GM10248 (cell line): Measurements from ENCODE around the gene TTC23.

Experiments
- CTCF ChIA-PET: fragments of 300-600 bp; sonication (Branson Sonifier 250); formaldehyde crosslinking; extraction: SDS; loops from one replicate; lab custom pipeline; 2021; ENCODE audit warnings: antibody characterized with exemption; lab: Yijun Ruan, JAX
- POLR2A ChIA-PET: fragments of 350-650 bp; sonication (Branson Sonifier 250); formaldehyde crosslinking; extraction: SDS; loops from one replicate; lab custom pipeline; 2020; ENCODE audit warnings: antibody characterized with exemption; lab: Yijun Ruan, JAX
- DNase-seq: peaks from one replicate; pipeline ENCODE4 v3.0.0; 2012; ENCODE audit errors: extremely low spot score
- CTCF ChIP-seq: IDR thresholded peaks from 2 replicates; pipeline ENCODE4 v1.5.1; 2012; ENCODE audit warnings: mild to moderate bottlenecking, low read depth; ENCODE audit errors: extremely low read depth, missing control alignments, control extremely low read depth

TTC23 gene

GRCh38 chr15:99249270-99249841 is at the start of gene TTC23:
TSS of gene TTC23 (minus strand) at chr15:99249581. CDS start at chr15:99228712, 20,869 bp downstream.
- POLR2A ChIA-PET = no interaction called here
- no peak for TF ChIP-seq CTCF
- no peak for DNase-seq
- CTCF ChIA-PET = no interaction called here

GRCh38 chr15:99296386-99296785 is 47.0 kb upstream of the TTC23 start:
- no peak for DNase-seq
- POLR2A ChIA-PET = no interaction called here
- no peak for TF ChIP-seq CTCF
- CTCF ChIA-PET = interaction anchor here (1.0 to 2.6 kb wide), 5 partner anchors 9 to 408 kb away, joined by 4 to 13 read pairs (median 8); no protein-coding TSS in a partner anchor

GRCh38 chr15:99295840-99296239 is 46.5 kb upstream of the TTC23 start:
- POLR2A ChIA-PET = no interaction called here
- DNase-seq = no peak
- TF ChIP-seq CTCF = no peak
- CTCF ChIA-PET = interaction anchor here (1.0 to 2.6 kb wide), 4 partner anchors 8 to 408 kb away, joined by 4 to 13 read pairs (median 8); no protein-coding TSS in a partner anchor

GRCh38 chr15:99291643-99292042 is 42.3 kb upstream of the TTC23 start:
- TF ChIP-seq CTCF = no peak
- ChIA-PET CTCF (interaction anchor here (1.4 kb wide), 1 partner anchor 412 kb away, joined by 9 read pairs; no protein-coding TSS in a partner anchor), POLR2A (no interaction called here)
- no peak for DNase-seq

GRCh38 chr15:99283717-99284116 is 34.3 kb upstream of the TTC23 start:
- ChIA-PET CTCF (interaction anchor here (0.9 to 5.3 kb wide), 4 partner anchors 11 to 421 kb away, joined by 3 to 60 read pairs (median 20); no protein-coding TSS in a partner anchor), POLR2A (no interaction called here)
- no peak for TF ChIP-seq CTCF
- no peak for DNase-seq

GRCh38 chr15:99282586-99282985 is 33.2 kb upstream of the TTC23 start:
- POLR2A ChIA-PET = interaction anchor here (0.6 kb wide), 1 partner anchor 328 kb away, joined by 3 read pairs; no protein-coding TSS in a partner anchor
- CTCF ChIA-PET = interaction anchor here (1.8 to 5.3 kb wide), 4 partner anchors 10 to 473 kb away, joined by 8 to 60 read pairs (median 24); no protein-coding TSS in a partner anchor
- DNase-seq = no peak
- TF ChIP-seq CTCF = no peak
